HEK293 (cell line): ENCODE measurements around the gene RASGRP1.

Experiments used
- CTCF ChIP-seq: fragments of 450-650 bp; formaldehyde crosslinking; IDR thresholded peaks from 2 replicates; pipeline ENCODE4 v1.5.1; 2016; ENCODE audit warnings: missing biosample characterization, missing genetic modification characterization
- ZFP41 ChIP-seq: fragments of 450-650 bp; formaldehyde crosslinking; IDR thresholded peaks from 2 replicates; pipeline ENCODE4 v1.5.1; 2016; ENCODE audit warnings: missing biosample characterization, missing genetic modification characterization, borderline replicate concordance
- ZNF416 ChIP-seq: fragments of 450-650 bp; formaldehyde crosslinking; IDR thresholded peaks from 2 replicates; pipeline ENCODE4 v1.5.1; 2016; ENCODE audit warnings: missing biosample characterization, missing genetic modification characterization
- ZNF704 ChIP-seq: fragments of 450-650 bp; formaldehyde crosslinking; IDR thresholded peaks from 2 replicates; pipeline ENCODE4 v1.5.1; 2016; ENCODE audit warnings: missing biosample characterization, missing genetic modification characterization
- ZNF707 ChIP-seq: fragments of 450-650 bp; formaldehyde crosslinking; IDR thresholded peaks from 2 replicates; pipeline ENCODE4 v1.5.1; 2016; ENCODE audit warnings: missing biosample characterization, missing genetic modification characterization

- TF ChIP-seq ZFP41 = no peak
- TF ChIP-seq ZNF704 (tag by site-specific recombination) = no peak
- TF ChIP-seq ZNF707 (tag by site-specific recombination) = no peak
- TF ChIP-seq ZNF416 = no peak
- no peak for TF ChIP-seq CTCF (tag by site-specific recombination)
Measured at GRCh38 chr15:38593524-38593923, 28.9 kb upstream of the RASGRP1 start.
